SU-DHL-6 (cell line): Measurements from ENCODE around the gene ANKRD39.
A peak's percentile ranks its signal among the peaks of the same experiment; 100 is the strongest.

Experiments used
- H2AFZ ChIP-seq: fragments of 200-600 bp; sonication (generic); 2 replicates; pipeline ENCODE4 v1.6.1; 2014; ENCODE audit warnings: low read depth, mild to moderate bottlenecking, moderate library complexity, mixed read lengths, antibody characterized with exemption, low read length; ENCODE audit not compliant: severe bottlenecking
- H3F3A ChIP-seq: fragments of 200-600 bp; shearing (Covaris generic); 2 replicates; pipeline ENCODE4 v1.6.0; 2016; ENCODE audit warnings: antibody characterized with exemption, mild to moderate bottlenecking; ENCODE audit not compliant: insufficient read depth
- H3K27ac ChIP-seq: fragments of 200-600 bp; sonication (generic); 2 replicates; pipeline ENCODE4 v1.5.1; 2016; ENCODE audit warnings: low read depth, mild to moderate bottlenecking, low read length, moderate library complexity, mixed read lengths
- H3K27me3 ChIP-seq: fragments of 200-600 bp; sonication (generic), shearing (Covaris generic); 2 replicates; pipeline ENCODE4 v1.6.0; 2014; ENCODE audit warnings: mild to moderate bottlenecking, low read length
- H3K36me3 ChIP-seq: fragments of 200-600 bp; sonication (generic); 2 replicates; pipeline ENCODE4 v1.6.1; 2014; ENCODE audit warnings: mild to moderate bottlenecking, low read length, mixed read lengths
- H3K4me2 ChIP-seq: fragments of 300-600, 200-600 bp; shearing (Covaris generic), sonication (generic); 2 replicates; pipeline ENCODE4 v1.6.0; 2014; ENCODE audit warnings: low read length, low read depth, mild to moderate bottlenecking; ENCODE audit not compliant: poor library complexity, severe bottlenecking
- H3K4me3 ChIP-seq: fragments of 200-600 bp; sonication (generic); 2 replicates; pipeline ENCODE4 v1.5.1; 2014; ENCODE audit warnings: antibody characterized with exemption, low read length, mild to moderate bottlenecking, mixed read lengths; ENCODE audit not compliant: insufficient read depth, poor library complexity, severe bottlenecking
- H3K79me2 ChIP-seq: fragments of 200-600 bp; sonication (generic); 2 replicates; pipeline ENCODE4 v1.6.1; 2014; ENCODE audit warnings: mild to moderate bottlenecking, low read length, moderate library complexity; ENCODE audit not compliant: insufficient read depth
- H3K9ac ChIP-seq: fragments of 200-600 bp; sonication (generic); 2 replicates; pipeline ENCODE4 v1.7.0; 2014; ENCODE audit warnings: mild to moderate bottlenecking, low read length
- H3K9me2 ChIP-seq: fragments of 200-600 bp; sonication (generic); replicated peaks from 2 replicates; pipeline ENCODE4 v1.6.1; 2014; ENCODE audit warnings: low read length; ENCODE audit not compliant: insufficient read depth
- H3K9me3 ChIP-seq: fragments of 200-600 bp; sonication (generic); 2 replicates; pipeline ENCODE4 v1.6.1; 2014; ENCODE audit warnings: low read length, mixed read lengths; ENCODE audit not compliant: insufficient read depth
- H4K20me1 ChIP-seq: fragments of 200-600 bp; sonication (generic); 2 replicates; pipeline ENCODE4 v1.6.1; 2014; ENCODE audit warnings: low read depth, mild to moderate bottlenecking, antibody characterized with exemption, low read length, moderate library complexity, mixed read lengths
- CTCF ChIP-seq: fragments of 200-600 bp; sonication (generic); IDR thresholded peaks from one replicate; pipeline ENCODE4 v1.5.1; 2017; ENCODE audit warnings: antibody characterized with exemption, mild to moderate bottlenecking, low read length, moderate library complexity; ENCODE audit not compliant: insufficient read depth, poor library complexity, severe bottlenecking
- EZH2phosphoT487 ChIP-seq: fragments of 200-600 bp; sonication (generic), shearing (Covaris generic); conservative IDR thresholded peaks from 2 replicates; pipeline ENCODE4 v1.6.1; 2018; ENCODE audit warnings: mild to moderate bottlenecking, antibody characterized with exemption, low read length, moderate library complexity, mixed read lengths

ANKRD39 gene

GRCh38 chr2:96802721-96803120 is 55.1 kb downstream of the ANKRD39 start:
- Histone ChIP-seq H2AFZ (no peak overlapping the region), H3K27ac (no peak overlapping the region), H3K9ac (no peak overlapping the region), H3K9me2 (no peaks in the 10 kb centered on the region), H3K27me3 (no peaks in the 10 kb centered on the region), H3K9me3 (no peaks in the 10 kb centered on the region), H3K4me3 (no peak overlapping the region), H4K20me1 (no peaks in the 10 kb centered on the region), H3K79me2 (no peaks in the 10 kb centered on the region), H3K4me2 (no peak overlapping the region), H3F3A (peaks cover 5% of the 10 kb centered on the region; the same call in 1 of the 2 replicates), H3K36me3 (no peaks in the 10 kb centered on the region)
- no peak for TF ChIP-seq EZH2phosphoT487
- no peak for TF ChIP-seq CTCF

GRCh38 chr2:96801786-96802595 is 55.8 kb downstream of the ANKRD39 start:
- Histone ChIP-seq H2AFZ (no peak overlapping the region), H3K4me2 (no peak overlapping the region), H3K4me3 (no peak overlapping the region), H3K27ac (no peak overlapping the region), H3F3A (peaks cover 5% of the 10 kb centered on the region; the same call in 1 of the 2 replicates), H3K9me3 (no peaks in the 10 kb centered on the region), H4K20me1 (no peaks in the 10 kb centered on the region), H3K9me2 (no peaks in the 10 kb centered on the region), H3K9ac (no peak overlapping the region), H3K79me2 (no peaks in the 10 kb centered on the region), H3K27me3 (no peaks in the 10 kb centered on the region), H3K36me3 (no peaks in the 10 kb centered on the region)
- TF ChIP-seq CTCF = no peak

- no peak overlapping the region for H3K4me3 ChIP-seq
- H3K36me3 ChIP-seq = no peaks in the 10 kb centered on the region
- no peak overlapping the region for H3K4me2 ChIP-seq
- peak overlapping the region; percentile 82 for H2AFZ ChIP-seq
- no peaks in the 10 kb centered on the region for H3K9me2 ChIP-seq
- TF ChIP-seq CTCF = peak; percentile 89
- TF ChIP-seq EZH2phosphoT487 = no peak
- no peaks in the 10 kb centered on the region for H3K9me3 ChIP-seq
- no peaks in the 10 kb centered on the region; the same call in 1 of the 2 replicates for H3F3A ChIP-seq
- H3K79me2 ChIP-seq = no peaks in the 10 kb centered on the region
- H3K27ac ChIP-seq = no peak overlapping the region
- H3K9ac ChIP-seq = no peak overlapping the region
- H3K27me3 ChIP-seq = no peaks in the 10 kb centered on the region
- H4K20me1 ChIP-seq = no peaks in the 10 kb centered on the region
Observed at GRCh38 chr2:96801005-96801785, 56.6 kb downstream of the ANKRD39 start.
